GM21423 (cell line): ENCODE results near the gene DLX2.
"Not testable (repeated sequence)": the region's sequence is repeated elsewhere in the genome, so short reads cannot be mapped to it uniquely, and the experiment has no call there.

Experiments
- ATAC-seq: cut with Tn5 transposase; IDR thresholded peaks from one replicate; pipeline ENCODE4 v1.9.1; 2021; ENCODE audit warnings: mild to moderate bottlenecking, moderate library complexity; ENCODE audit not compliant: unreplicated experiment

The DLX2 gene

DNA sequence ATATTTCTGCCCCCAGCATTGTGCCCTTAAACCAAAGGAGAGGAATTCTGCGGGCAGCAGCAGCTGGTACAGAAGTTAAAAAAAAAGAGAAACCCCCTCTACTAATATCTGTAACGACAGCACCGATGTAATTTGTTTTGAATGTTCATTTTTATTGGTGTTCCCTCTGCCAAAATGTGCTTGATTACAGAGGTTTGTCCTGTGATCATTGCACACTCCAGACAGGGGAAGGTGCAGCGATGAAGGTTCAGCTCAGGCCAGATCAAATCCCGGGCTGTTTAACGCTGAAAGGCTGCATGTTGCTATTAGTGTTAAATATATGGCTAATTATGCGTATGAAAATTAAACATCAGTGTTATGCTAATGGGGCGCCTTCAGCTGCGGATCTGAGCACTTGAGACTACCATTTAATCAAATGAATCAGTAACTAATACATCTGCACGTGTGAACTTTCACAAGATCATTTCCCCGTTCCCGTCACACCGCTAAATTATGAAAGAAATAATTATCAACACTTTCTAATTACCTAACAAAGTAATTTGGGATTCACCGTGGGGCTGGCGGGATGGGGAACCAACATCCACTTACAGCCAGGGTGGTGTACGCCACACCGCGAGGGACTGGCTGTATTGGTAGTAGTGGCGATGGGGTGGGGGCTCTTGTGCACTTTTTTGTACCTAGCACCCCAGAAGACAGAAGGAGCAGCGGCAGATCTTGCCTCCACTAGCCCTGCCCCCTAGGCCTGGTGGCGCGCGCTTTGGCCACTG, 18.9 kb downstream of the DLX2 start:
- no peak for ATAC-seq

DNA sequence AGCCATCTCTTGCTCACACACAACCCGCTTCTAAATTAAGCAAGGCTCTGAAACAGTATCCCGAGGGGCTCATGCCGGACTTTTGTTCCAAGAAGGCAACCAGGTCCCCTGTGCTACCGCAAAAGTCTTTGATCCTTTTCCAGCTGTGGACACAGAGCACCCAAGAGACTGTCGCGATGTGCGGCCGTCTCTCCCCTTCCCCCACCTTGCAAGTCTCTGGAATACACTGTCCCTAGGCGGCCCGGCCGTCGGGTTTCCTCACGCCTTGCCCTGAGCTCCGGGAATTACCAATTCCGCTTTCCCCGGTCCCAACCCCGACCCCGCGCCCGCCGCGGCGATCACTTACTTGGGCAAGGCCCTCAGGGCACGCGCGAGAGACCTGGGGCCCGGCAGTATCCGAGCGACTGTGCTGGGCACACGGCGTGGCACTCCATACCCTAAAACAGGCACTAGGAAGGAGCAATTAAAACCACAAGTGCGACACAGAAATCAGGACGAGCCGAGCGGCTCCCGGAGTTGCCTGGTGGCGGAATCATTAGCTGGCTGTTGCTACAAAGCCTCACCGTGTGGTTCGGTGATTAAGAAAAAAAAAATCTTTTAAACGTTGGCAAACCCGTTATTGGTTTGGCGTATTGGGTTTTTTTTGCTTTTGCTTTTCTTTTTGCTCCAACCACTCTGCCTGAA, 19.6 kb downstream of the DLX2 start:
- no peak for ATAC-seq

GRCh38 chr2:172082105-172082943, 20.4 kb downstream of the DLX2 start:
- no peak for ATAC-seq

DNA sequence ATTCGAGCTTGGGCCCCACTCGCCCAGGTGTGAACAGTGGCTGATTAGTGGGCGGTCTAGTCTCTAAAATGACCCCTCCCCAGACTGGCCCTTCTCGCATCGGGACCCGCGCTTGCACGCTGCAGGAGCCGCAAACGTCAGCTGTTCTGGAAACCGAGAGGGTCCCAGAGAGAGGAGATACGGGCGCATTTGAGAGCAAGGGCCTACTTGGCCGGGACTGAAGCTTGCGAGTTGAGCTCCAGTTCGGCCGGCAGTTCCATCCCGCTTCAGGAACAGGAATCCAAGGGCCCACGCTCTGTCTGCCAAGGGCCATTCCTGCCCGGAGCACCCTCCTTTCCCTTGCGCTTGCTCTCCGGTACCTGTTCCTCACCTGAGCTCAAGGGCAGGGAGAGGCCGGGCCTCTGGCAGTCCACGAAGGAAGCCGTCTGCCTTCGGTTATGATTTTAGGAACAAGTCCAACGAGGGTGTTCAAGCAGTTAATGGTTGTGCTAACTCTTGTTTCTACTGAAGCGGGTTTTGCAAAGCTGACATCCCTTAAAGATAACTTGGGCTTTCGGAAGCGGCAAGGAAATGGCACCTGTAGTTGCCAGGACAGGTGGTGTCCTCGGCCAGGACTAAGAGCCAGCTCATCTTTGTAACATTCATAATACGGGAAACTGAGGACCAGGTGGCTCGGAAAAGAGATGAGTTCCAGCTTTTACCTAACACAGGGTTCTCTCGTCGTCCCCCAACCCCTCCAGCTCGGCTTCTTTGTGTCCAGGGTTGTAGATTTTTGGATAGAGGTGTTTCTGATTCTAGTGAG, 21.3 kb downstream of the DLX2 start:
- no peak for ATAC-seq

DNA sequence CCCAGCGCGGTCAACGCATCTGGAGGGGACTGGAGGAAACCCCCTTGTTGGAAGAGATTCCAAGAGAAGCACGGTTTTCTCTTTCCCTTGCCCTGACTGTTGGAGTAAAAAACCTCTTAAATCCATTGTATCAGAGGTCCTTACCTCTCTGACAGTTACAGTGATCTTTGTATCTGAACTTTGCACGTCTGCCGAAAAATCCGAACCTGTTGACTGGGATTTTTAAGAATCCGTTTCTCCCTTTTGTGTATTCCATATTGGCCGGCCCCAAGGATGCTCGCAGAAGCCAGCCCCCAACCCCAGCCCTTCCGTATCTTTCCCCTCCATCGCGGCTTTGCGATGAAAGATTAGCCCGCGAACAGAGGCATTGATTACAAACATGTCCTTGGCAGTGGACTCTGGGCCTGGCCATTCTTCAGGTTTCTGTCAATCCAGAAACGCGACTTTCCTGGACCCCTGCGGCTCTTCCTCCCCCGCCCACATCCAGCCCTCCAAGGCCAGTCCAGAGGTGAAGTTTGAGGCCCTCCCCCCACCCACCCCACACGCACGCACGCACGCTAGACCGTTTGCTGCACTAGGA, 22.0 kb downstream of the DLX2 start:
- ATAC-seq, result no peak

GRCh38 chr2:172079838-172080640, 22.7 kb downstream of the DLX2 start:
- ATAC-seq, result no peak

DNA sequence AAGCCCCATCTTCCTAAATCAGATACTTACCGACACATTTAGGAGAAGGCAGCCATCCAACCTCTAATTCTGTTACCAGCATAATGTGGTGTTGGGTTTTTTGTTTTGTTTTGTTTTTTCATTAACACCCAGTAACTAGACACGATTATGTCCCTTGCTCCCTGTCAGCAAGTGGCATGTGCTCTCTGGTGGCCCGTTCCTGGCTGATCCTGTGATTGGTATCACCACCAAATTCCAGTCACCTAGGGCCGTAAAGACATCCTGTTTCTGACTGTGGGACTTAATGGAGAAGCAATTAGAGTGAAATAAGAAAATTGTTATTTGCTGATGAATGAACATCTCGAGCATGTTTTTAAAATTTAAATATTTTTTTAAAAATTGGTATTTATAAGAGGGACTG, 23.3 kb downstream of the DLX2 start:
- no peak for ATAC-seq

DNA sequence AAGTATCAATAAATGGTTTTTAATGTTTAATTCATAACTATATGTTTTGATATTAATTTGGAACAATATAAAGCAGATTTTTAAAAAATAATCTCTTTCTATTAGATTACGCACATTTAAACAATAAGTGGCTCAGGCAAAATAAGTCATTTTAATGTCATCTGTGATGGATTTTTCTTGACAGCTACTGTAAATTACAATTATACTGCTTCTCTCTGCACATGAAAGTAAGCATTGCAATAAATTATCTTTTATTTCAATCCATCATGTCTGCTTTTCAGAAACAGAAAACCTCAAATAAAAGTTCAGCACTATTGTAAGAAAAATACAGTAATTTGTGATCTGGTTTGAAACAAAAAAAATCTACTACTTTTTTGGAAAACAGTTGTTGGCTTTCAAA, 28.4 kb downstream of the DLX2 start:
- ATAC-seq, result no peak

GRCh38 chr2:172073518-172073917, 29.2 kb downstream of the DLX2 start:
- no peak for ATAC-seq

DNA sequence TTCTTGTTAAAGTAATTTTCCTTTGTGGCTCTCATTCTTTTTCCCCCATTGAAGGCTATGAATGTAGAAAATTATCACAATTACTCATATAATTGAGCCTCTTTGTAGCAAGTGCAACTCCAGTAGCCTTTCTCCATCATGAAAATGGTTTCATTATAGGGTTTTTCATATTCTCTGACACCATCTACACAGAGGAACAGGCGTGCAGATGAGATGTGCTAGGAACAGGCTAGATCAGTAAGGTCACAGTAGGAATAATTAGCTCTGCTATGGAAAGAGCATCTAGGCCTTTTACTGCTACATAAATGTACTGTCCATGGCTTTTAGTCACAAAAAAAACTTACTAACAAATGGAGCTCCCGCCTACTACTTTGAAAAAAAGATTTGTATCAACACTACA, 30.0 kb downstream of the DLX2 start:
- no peak for ATAC-seq

- ATAC-seq, result no peak
These were observed 30.4 kb downstream of the DLX2 start for GRCh38 chr2:172072303-172072702.

DNA sequence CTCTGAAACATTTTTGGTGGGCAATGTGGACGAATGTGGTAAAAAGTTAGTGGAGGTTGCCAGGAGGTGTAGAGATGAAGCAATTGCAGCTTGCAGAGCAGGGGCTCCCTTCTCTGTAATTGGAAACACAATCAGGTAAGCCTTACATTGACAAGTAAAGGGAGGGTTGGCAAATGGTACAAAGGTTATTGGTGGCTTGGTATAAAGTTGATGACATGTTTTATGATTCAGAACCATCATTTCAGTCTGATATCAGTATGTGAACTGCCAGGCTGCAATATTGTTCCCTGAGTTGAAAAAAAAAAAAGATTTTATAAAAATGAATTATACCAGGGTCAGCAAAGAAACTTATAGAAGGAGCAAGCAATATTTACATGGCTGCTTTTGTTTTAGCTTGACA, 31.8 kb downstream of the DLX2 start:
- no peak for ATAC-seq

- ATAC-seq, result not testable (repeated sequence)
These were observed 34.8 kb downstream of the DLX2 start for GRCh38 chr2:172067905-172068304.

DNA sequence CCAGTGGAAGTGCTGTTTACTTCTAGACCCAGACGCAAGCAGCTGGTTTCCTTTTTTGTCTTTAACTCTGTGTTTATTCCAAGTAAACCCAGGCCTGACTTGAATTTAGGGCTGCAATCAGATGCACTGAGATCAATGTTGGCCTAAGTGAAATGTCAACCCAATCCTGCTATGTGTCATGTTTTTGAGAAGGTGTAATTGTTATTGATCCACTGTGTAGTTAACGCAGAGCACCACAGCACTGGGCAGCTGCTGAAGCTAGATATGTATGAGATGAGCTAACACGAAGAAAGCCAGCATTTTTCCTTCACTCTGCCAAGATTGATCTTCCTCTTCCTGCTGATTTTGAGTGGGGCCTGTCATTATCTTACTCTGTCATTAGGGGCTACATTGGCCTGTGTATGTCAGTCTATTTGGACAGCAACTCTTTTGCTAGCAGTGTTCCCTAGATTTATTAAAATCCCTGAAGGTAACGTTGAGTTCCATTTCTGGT, 36.3 kb downstream of the DLX2 start:
- ATAC-seq, result no peak

DNA sequence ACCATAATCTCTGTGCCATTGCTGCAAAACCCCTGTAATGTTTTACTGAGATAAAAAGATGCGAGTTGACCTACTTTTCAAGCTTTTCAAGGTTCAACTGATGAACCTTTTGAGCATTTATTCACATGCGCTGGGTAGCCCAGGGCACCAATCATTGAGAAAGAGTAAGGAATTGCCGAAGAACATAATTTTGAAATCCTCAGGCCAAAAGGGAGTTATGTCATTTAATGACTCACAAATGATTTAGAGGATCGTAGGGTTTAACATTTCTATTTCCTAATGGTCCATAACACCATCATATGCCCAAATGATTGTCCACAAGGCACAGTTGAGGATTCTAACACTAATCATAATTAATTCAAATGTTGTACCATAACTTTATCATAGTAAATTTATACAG, 37.6 kb downstream of the DLX2 start:
- no peak for ATAC-seq

GRCh38 chr2:172063446-172063845, 39.3 kb downstream of the DLX2 start:
- ATAC-seq, result no peak

- ATAC-seq, result no peak
These were observed 40.2 kb downstream of the DLX2 start for GRCh38 chr2:172062402-172063004.

GRCh38 chr2:172060118-172060517, 42.6 kb downstream of the DLX2 start:
- not testable (repeated sequence) for ATAC-seq

DNA sequence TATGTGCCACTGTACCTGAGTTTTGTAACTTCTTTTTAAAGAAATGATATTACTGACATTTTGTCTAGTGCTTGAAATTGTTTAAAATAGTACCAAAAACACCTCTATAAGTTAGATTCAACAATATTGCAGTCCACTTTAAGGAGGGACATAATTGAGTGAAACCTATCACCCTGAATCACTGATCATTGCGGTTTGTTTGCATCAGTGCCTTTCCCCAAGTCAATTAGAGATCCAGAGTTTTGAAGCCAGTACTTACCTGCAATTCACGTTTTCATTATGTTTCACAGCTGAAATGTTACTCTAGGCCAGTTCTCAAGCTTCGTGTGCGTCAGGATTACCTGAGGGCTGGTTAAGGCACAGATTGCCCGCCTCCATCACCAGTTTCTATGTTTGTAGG, 44.0 kb downstream of the DLX2 start:
- no peak for ATAC-seq
